GM21825 (cell line): Measurements from ENCODE around the gene PLXNA2.

Experiments
- ATAC-seq: cut with Tn5 transposase; IDR thresholded peaks from one replicate; pipeline ENCODE4 v1.9.1; 2021; ENCODE audit warnings: mild to moderate bottlenecking, moderate library complexity; ENCODE audit not compliant: unreplicated experiment

The PLXNA2 gene

DNA sequence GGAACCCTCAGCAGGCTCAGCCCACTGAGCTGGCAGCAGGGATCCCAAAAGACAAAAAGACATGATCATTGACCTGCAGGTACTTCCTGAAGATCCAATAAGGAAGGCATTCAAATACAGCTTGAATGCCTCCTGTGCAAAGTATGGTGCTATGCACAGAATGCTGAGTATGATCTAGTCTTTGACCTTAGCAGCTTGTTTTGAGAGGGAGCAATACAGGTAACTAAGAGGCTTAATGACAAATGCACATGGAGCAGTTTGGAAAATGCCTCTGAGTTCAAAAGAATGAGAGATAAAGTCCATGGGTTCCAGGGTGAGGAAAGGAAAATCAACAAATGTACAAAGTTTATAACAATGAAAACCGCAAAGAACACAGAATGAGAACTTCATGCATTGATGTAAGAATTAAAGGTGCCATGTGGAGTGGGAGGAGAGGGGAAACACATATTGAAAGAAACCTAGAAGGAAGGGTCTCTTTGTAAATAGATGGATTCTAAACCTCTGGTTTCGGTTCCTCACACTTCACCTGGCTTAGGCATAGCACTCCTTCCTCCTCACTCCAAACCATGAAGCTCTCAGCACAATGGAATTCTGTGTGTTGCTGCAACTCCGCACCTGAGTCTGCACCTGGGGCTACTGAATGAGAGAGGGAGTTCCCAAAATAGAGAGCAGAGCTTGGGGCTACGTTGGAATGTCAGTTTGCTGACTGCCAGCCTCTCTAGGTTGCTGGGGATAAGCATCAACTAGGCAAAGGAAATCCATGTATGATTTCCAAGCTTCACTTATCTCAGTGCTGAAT lies 77.6 kb downstream of the PLXNA2 start:
- no peak for ATAC-seq

DNA sequence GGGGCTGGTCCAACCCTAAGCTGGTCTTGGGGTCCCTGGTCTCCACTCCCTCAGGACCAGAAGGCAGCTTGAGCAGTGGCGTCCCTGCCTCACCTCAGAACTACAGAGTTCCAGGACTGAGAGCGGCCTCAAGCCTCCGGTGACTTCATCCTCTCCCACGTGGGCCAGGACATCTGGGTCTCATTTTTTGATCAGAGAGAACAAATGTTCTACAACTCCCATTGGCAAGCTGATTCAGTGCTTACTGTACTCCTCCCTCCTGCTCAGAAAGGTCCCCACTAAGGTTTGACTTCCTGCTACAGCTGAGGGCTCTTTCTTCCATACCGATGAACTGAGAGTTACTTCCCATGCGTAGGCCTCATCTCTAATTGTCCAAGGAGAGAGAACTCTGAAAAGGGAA lies 78.5 kb downstream of the PLXNA2 start:
- no peak for ATAC-seq

DNA sequence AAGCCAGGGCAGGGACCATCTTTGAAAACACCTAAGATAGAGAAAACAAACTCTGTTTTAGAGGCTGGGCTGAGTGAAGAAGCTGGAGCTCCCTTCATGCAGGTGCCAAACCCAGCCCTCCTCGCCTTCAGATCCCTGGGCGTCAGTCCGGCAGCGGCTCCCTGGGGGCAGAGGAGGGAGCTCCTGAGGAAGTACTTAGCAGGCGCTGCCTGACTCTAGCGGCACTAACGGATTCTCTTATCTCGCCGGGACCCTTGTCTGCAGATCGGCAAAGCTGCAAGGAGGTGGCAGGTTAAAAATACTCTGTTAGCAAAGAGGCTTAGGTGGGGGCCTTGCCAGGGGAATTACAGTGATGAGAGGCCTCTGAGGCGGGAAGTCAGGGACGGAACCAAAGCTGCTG lies 79.6 kb downstream of the PLXNA2 start:
- ATAC-seq = no peak

DNA sequence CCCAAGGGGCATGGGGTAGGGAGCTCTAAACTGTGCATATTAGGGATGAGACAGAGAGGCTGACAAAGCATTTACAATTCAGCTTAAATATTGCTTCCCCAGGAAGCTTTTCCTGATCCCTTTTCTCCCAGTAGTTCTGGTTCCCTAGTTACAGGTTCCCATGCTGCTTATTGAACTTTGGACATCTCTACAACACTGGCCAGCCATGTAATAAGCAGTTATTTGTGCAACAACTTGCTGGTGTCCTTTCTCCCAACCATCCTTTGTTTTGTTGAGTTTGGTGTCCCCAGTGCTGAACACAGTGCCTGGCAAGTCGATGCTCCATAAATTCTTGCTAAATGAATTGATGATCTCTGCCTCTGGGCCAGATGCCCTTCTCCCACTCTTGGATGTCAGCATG lies 80.6 kb downstream of the PLXNA2 start:
- ATAC-seq = no peak

DNA sequence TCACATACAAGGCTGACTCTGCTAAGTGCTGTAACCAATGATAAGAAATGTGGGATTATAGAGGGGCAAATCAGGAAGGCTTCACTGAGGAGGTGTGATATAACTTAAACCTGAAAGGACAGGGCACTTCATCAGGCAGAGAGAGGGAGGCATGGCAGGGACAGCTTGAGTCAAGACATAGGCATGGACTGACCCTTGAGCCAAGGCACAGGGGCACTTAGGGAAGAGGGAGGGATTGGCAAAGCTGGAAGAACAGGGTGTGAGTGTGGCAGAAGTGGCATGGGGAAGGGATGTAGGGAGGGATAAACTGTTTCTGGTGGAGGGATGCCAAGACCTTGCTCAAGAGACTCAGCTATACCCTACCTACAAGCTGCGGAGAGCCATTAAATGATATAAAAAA lies 81.3 kb downstream of the PLXNA2 start:
- ATAC-seq = no peak

DNA sequence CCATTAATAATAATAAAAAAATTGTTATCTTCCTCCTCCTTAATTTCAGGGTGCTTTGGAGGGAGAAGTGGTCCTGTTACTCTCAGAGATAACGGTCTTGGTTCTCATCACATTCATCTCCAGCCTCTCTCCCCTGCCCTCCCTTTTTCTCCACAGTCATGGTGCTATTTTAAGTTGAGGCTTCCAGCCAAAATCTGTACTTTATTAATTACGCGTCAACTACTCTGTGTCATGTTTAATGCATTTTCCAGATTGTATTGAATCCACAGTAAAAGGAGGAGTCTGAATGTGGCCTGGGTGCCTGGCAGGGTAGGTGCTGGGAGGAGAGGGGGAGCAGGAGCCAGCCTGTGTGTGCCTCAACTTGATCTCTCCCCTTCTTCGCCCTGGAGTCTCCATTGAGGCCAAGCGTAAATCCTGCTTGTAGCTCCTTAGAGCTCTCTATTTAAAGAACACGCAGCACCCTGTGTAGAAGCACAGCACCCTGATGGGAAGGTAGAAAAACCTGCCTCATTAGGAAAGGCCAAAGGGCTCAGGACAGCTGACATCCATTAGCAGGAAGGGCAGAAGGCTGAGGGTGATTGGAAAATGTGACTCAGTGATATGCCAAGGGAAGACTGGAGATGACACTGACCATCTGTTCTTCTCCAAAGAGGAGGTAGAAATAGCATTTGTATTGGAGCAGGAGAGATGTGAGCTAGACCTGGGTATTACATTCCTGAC lies 82.4 kb downstream of the PLXNA2 start:
- ATAC-seq = no peak

DNA sequence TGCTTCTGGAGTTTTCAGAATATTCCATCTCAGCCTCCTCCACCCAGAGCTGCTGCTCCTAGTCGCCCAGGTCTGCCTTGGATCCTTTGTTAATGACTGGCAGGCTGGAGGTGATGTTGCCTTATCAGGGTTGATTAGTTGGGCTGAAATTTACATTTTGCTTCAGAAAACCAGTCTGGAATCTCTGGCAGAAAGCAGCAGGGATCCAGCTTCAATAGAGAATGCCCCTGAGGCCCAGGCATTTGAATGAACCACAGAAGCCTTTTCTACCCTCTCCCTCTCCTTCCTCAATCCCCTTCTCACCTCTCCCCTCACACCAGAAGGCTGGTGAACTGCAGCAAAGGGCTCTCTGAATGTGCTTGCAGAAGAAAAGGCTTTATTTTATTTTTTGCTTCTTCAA lies 83.2 kb downstream of the PLXNA2 start:
- ATAC-seq = no peak

DNA sequence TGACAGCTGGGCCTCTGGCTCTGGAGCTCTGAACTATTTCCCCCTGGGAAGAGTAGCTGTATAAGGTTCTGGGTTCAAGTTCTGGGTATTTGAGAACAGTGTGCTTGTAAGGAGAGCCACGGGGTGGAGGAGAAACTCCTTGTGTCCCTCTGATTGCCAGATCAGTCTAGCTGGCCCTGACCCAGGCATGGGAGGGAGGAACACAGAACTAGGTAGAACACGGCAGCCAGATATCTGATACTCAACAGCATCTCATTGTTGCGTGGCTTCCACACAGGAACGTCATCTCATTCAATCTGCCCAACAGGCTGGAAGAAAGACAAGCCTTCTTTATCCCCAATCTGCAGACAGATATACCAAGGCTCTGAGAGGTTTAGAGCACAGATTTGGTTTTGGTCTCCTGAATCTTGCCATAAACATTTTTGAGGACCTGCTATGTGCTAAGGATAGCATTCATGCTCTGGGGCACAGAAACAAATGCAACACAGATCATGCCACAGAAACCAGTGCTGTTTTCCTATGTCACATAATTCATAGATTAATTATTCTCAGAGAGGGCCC lies 83.8 kb downstream of the PLXNA2 start:
- no peak for ATAC-seq

DNA sequence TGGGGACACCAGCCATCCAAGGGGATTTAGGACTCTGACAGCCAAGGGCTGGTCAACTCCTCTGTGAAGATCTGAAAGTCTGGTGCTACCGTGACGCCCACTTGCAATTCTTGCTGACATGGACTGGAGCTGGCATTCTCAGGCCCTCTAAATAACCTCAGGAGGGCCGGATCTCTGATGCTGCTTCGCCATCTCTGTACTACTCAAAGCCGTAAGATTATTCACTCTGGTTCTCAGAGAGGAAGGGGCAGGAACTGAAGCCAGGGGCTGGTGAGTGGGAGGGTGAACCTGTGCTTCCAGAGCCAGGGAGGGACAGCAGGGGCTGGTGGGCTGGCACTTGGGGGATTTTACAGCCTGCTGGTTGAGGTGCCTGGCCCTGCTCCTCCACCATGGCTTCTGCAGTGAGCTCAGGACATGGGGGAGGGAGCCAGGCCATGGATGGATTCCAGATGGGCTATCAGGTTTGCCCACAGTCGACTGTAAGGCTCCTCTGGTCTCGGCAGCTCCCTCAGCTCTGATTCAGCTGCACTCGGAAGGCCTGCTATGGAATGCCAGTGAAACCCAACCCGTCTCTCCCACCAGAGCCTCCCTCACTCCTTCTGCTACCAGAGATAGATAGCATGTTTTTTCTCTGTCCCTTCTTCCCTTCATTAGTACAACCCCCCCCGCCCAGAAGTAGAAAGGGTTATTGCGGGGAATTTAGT lies 84.5 kb downstream of the PLXNA2 start:
- ATAC-seq = no peak

DNA sequence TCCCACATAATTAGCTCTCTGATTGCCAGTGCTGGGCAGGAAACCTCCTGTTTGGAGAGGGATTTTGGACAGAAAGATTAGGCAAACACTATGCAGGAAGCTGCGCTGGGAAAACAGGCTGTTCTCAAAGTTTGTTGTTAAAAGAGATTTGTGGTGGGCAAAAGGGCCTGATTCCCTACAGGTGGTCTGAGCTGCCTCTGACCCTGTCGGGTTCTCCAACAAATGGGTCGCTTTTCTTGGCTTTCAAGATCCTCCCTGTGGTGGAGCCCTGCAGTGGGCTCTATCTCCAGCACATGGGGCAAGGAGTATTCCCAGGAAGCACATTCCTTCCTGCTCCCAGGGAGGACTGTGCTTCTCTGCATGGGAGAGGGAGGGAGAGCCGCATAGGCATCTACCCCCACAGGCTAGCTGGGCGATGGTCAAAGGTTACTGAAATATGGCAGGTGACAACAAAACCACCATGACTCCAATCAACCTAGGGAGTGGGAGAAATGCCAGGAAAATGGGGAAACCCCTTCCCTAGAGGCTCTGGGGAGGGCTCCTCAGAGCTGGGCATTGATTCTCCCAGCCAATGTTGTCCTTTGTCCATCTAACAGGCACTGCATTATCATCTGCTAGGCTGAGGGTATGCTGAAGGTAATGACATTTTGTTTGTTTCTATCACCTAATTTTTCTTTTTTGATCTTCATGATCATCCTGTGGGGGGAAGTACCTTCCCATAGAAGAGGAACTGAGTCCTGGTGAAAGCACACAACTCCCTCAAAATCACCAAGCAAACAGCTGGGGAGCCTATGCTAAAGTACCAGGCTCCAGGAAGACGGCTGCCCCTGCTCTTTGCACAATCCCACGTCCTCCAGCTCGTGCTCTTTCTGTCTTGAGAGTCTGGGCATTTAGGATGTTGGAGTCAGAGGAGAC lies 85.3 kb downstream of the PLXNA2 start:
- no peak for ATAC-seq

DNA sequence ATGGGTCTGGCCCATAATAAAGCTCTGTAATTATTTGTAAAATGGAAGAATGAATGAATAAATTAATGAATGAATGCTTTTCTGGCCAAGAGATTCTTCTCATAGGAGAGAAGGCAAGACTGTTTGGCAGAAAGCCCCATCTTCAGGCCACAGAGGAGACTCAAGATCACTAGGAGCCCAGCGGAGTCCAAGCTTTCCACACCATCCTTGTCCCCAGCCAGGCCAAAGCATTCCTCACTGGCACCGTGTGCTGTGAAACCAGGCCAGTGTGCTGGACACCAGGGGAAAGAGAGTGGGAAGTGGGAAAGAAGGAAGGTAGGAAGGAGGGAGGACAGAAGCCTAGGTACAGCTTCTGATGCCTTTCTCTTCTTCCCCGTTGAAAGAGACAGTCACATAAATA lies 86.4 kb downstream of the PLXNA2 start:
- no peak for ATAC-seq

DNA sequence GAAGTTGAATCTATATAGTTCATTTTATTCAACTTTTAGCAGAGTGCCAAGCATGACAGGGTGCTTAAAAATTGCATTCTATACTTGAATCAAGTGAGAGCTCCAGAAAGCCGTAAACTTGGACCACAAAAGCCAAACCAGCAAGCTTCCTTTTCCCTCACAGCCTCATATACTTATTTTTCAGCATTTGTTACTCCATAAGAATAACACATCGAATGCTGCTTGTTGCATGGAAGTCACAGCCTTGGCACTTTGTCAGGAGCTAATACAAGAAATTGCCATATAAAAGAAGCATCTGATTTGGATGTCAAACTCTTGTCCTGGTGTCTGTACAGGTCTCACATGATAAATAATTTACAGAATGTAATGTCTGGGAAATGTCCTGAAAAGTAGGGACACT lies 87.4 kb downstream of the PLXNA2 start:
- no peak for ATAC-seq

DNA sequence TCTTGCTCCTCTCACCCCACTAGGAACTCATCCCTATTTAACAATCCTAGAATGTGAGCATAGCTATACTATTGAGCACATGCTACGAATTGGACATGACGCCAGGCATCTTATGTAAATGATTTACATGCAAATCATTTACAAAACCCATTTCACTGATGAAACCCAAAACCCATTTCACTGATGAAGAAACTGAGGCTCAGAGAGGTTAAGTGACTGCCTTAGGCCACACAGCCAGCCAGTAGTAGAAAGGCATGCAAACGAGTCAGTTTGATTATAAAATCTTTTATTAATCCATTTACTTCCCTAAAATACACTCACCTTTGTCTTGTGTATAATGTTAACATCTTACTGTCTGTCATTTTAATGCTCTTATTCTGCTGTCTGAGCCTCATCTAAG lies 87.9 kb downstream of the PLXNA2 start:
- ATAC-seq = no peak

DNA sequence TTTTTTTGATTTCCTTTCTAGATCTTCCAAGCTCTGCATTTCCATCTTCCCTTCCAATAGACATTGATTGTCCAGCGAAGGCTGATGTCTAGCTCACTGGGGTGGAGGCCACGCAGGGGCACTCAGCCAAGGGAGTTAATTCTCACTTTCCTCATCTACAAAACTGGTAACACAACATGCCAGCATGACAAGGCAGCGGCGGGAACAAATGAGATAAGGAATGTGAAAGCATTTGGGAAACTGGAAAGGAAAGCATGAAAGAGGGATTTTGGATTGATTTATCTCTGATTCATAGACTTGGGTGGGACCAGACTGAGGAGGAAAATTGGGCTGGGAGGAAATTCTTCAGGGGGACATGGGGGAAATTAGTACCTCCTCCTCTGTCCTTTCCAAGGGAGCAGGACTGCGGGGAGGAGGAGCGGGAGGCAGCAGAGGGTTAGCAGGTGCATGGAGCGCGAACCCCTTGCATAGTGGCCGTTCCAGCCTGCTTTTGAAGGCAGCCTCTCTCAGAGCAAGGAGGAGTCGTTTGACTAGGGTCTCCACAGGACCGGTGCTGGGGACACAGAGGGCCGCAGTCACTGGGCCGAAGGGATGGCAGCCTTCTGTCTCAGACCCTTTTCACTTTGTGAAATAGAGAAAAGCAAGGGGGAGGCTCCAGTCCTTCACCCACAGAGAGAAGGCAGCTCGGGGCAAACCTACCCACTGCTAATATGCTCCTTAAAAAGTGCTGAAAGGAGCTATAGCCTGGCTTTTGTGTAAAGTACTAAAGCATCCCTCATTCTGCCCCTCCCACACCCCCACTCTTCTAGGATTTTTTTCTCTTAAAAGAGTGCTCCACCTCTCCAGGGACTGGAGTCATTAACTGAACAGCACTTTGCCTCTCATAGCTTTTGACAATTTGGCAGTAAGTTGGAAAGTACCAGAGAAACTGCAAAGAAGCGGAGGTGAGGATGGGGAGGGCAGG lies 89.2 kb downstream of the PLXNA2 start:
- no peak for ATAC-seq

DNA sequence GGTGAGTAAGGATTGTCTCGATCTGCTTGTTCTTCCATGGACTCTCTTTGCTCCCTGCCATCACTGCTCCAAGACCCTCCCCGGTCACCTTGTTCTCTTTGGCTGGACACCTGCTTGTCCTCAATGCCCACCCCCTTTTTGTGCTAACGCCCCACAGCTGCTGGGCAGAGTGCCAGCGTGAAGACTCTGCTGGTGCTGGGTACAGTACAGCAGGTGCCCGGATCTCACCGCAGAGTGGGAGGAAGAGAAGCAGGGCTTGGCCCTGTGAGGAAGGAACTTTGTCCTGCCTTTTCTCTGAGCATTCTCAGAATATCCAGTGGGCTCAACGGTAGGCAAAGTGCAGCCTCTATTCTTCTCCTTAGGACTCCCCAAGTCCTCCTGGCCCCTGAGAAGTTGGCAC lies 90.1 kb downstream of the PLXNA2 start:
- no peak for ATAC-seq

DNA sequence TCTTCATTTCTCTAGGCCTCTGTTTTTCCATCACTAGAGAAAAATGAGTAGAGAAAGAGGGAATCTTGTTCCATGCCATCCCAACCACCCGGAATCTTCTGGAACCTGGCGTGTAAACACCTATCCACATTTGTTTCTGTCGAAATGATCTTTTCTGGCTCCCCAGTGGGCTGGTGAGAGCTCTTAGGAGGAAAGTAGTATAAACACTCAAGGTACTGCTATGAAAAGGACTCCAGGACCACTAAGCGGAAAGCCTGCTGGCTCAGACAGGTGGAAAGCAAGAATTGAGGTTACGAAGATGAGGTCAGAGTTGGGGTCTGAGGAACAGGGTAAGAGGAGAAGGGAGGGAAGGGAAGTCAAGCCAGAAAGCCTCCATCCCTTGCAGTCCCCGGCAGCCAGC lies 90.8 kb downstream of the PLXNA2 start:
- ATAC-seq = no peak

DNA sequence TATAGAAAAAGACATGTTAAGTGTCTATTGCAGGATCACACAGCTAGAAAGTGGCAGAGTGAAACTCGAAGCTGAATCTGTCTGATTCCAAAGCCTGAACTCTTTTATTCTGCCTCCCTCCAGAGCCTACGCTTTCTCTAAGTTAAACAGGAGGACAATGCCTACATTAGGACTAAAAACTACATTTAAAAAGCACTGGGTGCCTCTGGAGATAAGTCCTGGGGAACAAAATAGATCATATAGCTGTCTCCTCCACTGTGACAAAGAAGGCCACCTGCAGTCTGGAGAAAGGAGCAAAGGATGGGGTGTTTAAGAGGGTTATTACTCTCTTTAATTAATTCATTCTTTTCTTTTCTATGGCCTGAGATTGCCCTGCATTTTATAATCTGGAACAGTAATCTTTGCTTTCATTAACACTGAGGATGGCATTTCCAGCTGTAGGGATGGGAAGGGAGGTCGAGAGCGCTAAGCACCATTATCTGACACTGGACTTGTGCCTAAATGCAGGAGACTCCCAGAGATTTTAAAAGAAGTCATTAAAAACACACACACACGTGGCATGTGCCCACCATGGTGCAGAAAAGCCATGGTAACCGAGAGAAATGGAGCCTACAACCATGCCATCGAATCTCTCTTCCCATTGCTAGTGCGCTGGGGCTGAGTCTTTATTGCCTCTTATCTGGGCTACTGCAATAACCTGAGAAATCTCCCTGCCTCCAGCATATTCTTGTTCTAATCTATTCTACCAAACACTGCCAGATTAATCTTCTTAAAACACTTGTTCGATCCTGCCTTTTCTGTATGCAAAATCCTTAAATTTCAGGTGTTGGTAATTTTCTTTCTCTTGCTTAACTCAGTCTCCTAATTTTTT lies 92.2 kb downstream of the PLXNA2 start:
- ATAC-seq = no peak

DNA sequence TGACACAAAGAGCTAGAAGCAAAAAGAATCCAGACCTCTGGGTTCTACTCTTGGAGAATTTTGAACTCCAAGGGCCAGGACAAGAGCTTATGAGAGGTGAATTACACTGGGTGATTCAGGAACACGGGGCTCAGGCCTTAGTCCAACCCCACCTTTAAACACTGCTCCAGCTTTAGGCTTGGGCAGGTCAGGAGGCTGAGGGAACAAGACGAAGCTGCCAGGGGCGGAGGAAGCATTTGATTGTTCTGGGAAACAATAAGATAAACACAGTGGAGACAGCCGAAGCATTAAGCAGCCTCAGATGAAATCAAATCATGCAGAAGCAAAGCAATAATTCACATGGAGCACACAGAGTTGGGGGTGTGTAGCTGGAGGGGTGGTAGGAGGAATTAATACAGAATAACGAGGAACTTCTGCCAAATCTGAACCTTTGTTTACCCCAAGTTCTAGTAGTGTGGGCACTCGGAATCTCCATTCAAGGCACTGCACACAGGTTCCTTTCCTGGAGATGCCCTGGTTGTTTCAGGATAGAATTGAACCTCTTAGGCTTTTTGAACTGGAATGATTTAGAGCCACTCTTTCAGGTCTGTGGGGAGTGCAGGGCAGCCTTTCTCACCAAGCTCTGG lies 93.2 kb downstream of the PLXNA2 start:
- ATAC-seq = no peak
